HG03469 (cell line): ENCODE measurements around the gene FAM180B.
"Not testable (repeated sequence)": the region's sequence is repeated elsewhere in the genome, so short reads cannot be mapped to it uniquely, and the experiment has no call there.

ENCODE experiments used
- ATAC-seq: cut with Tn5 transposase; IDR thresholded peaks from one replicate; pipeline ENCODE4 v1.9.1; 2021; ENCODE audit warnings: mild to moderate bottlenecking, moderate library complexity, moderate number of reproducible peaks; ENCODE audit not compliant: unreplicated experiment

The FAM180B gene

DNA sequence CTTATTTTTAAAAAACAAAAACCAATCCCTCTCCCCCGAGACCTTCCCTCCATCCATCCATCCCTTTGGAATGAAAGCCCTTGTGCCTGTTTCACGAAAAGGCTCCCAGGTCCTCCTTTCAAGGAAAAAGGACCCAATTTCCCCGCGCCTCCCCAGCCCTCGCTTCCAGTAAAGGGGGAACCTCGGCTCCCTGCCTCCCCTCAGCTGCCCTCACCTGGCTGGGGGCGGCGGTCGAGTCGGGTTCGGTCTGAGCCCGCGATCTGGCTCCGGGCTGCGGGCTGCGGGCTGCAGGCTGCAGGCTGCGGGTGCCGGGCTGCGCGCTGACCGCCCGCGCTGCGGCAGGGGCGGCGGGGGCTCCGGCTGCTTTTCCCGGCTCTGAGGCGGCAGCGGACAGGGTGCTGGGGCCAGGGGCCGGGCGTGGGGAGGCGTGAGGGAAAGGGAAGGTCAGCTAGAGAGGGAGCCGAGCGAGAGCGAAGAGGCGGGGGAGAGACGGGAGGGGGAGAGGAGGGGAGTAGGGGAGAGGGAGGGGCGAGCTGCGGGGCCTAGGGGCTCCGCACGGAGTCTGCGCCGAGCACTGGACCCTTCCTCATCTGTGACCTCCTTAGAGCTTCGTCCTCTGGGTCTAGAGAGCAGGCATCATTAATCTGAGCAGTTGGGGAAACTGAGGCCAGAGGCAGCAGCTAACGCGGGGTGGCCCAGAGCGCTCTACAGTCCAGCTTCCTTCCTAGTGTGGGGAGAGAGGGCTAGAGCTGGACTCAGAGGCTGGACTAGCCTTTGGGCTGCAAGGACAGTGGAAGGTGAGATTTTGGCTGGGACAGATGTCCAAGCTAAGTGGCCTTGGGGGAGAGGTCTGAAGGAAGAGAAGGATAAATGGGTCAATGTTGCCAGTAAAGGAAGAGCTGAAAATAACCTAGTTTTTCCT, 7.7 kb downstream of the FAM180B start, which contains the start of gene C1QTNF4:
TSS of gene C1QTNF4 (minus strand) at position 478 of the 922 bp plus-strand sequence. CDS start 3,601 bp downstream, outside the sequence.
- no peak for ATAC-seq

DNA sequence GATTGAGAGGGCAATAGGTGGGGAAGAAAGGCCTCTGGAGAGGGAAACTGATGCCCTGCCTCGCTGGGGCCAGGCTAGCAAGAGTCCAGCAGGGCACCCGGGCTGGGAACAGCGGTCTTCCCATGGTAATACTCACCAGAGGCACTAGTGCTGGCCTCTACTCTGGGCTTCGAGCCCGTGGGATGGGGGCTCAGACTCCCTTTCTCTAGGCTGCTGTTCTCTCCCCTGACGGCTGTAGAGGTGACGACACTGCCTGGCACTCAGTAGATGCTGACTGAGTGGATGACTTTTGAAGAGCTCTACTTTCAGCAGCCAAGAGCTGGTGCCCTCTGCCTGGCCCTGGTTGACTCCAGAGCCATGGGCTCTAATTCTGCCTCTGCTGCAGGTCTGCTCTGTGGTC, 8.6 kb downstream of the FAM180B start:
- no peak for ATAC-seq

DNA sequence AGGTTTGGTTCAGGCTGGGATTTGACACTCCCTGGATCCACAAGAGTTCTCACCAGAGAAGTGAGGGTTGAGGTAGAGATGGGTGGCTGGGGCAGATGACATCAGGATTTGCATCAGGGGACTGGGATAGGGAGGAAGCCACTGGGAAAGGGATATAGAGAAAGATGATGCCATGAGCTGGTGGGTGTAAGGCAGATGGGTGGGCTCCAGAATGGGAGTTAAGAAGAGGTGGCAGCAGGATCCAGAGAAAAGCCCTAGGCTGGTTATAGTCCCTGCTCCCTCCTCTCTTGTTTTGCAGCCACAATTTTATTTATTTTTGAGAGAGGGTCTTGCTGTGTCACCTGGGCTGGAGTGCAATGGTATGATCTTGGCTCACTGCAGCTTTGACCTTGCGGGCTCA, 9.5 kb downstream of the FAM180B start:
- no peak for ATAC-seq

DNA sequence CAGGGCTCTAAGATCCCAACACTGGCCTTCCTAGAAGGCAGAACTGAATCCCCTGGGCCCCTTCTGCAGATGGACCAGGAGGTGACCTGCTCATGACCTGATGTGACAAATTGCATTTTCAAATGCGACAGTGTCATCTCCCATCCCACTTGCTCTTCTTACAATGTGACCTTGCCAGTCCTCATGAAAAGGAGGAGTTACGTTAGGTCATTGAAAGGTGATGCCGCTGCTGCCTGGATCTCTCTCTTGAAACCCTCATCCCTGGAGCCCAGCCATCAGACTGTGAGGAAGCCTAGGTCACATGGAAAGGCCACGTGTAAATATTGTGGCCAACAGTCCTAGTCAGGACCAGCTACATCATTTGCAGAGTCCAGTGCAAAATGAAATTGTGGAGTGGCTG, 13.4 kb downstream of the FAM180B start:
- ATAC-seq = no peak

DNA sequence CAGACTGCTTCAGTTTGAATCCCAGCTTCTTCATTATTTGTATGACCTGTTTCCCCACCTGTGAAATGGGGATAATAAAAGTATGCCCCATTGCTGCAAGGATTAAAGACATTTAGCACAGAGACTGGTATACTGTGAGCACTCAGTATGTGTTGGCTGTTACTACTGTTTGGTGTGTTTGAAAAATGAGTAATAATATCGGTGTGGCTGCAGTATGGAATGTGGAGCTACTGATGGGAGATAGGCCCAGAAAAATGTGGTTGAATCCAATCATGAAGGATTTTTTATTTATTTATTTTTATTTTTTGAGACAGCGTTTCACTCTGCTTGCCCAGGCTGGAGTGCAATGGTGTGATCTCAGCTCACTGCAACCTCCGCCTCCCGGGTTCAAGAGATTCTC, 16.8 kb downstream of the FAM180B start:
- no peak for ATAC-seq

DNA sequence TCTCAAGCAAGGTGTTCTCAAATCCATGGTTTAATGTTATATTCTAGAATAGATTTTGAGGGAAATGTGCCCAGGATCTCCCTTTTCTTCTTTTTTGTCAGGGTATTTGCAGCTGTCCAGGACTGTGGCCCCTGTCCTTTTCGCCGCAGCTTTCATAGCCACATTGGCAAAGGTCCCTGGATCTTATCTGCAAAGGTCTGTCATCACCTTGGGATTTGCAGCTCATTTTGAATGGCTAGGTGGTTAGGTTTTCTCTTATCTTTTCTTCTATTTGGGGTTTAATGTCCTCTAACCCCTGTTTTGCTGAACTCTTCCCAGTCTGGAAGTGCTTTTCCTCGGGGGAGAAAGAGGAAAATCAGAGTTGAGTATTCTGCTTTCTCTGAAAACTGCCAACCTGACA, 19.4 kb downstream of the FAM180B start:
- ATAC-seq = no peak

DNA sequence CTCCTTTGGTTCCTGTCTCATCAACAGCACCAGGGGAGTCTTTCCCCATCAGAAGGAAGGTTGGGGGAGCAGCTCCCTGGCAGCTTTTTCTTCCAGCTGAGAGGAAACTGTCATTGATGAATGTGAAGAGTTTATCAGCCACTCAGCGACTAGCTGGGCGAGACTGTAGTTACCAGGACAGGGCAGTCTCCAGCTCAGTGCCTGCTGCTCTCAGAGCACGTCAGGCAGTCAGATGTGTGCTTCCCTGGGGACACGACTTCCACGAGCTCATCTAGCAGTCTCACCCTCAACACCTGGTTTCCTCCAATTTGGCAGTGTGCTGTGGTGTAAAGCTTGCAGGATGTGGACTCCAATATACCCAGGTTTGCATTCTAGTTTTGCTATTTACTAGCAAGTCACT, 20.3 kb downstream of the FAM180B start:
- no peak for ATAC-seq

DNA sequence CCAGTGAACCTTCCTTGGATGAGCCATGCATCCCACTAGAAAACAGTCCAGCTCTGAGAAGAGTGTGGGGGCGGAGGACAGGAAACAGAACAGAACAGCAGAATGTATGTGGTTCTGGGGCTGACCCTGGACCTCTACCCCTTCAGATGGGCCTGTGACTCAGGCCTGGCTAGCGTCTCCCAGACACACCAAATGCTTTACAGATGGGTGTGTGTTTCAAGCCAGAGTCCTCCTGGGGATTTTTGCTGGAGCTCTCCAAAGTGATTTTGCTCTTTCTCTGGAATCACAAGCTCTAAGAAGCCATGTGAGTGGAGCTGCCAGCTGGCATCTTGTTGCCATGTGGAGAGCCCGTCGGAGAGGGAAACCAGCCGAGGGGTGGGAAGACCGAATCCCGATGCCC, 20.9 kb downstream of the FAM180B start:
- no peak for ATAC-seq

DNA sequence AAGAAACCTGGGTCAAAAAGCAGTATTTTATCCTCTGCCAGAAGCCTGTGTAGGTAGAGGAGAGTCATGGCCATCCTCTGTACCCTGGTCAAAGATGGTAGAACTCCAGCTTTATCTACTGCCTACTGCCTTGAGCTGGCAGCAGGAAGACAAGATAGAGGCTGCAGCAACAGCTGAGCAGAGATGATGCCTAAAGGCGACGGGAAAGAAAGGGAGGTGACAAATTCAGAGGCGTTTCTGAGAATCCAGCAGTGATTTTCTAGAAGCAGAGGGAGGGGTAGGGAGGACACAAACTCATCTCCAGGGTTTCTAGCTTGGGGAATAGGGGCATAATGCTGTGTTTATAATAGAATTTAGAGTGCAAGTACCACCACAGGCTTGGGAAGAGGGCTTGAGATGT, 23.2 kb downstream of the FAM180B start:
- ATAC-seq = no peak

DNA sequence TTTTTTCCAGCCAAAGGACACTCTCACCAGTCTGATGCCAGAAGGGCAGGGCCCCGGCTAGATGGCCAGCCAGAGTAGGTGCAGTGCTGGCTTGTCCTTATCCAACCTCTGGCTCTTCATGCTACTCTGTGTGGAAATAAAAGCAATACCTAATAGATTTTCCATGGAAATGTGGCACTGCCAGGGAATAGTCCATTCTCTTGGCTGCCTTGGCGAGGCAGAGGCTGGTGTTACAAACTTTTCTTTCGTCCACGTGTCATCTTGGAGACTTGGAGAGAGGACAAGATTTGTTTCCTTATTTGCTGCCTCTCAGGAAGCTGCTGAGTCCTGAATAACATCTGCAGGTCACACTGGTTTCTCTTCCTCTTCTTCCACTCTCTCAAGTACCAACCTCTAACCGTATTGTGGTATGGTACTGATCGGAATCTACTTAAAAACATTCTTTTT, 24.9 kb downstream of the FAM180B start:
- ATAC-seq = peak; percentile 93

DNA sequence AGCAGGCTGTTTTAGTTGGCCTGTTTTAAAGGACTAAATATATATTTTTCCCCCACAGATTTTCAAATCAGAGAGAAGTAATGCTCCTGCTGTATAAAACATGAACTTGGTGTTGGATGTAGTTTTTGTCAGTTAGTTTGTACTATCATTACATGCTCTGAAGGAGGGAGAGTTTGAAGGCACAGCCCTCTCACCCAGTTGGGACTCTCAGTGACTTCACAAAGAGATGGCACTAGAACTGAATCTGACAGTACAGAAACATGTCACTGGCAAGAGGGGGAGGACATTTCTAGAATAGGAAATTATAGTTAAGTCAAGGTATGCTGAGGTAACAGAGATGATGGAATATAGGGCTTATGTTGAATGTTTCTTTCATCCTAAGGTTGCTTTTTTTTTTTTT, 28.8 kb downstream of the FAM180B start:
- no peak for ATAC-seq

DNA sequence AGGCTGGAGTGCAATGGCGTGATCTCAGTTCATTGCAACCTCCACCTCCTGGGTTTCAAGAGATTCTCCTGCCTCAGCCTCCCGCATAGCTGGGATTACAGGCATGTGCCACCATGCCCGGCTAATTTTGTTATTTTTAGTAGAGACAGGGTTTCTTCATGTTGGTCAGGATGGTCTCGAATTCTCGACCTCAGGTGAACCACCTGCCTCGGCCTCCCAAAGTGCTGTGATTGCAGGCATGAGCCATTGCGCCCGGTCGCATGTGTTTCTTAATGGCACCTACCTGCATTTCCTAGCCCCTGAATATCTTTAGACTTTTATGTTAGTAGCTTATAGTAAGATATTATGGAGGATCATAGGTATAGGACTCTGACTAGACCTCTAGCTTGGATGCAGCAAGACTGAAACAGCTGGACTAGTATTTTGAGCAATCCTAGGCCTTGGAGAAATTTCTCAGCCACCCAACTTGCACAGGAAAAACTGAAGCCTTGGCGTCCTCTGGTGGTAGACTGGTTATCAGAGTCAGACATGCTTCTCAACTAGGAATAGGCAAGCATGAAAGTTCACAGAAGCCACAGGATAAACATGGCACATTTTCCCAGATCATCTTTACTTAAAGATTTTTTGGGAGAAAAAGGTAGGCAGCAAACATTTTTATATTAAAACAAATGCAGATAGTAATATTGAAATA, 30.4 kb downstream of the FAM180B start:
- no peak for ATAC-seq

DNA sequence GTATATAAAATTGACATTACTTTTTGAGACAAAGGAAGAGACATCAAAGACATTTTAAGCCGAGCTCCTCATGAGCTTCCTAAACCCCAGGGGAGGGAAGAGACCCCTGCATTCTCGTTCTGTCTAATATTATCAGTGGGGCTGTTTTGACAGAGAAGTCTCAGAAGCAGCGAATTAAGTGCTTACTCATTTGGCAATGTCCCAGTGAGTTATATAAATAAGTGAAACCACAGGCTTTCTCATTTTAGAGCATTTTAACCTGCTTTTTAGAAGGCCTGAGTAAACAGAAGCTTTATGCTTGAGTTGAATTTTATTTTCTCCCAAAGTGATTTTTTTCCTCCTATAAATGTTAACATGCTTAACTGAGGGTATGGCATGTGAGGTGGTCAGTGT, 30.9 kb downstream of the FAM180B start:
- ATAC-seq = no peak

DNA sequence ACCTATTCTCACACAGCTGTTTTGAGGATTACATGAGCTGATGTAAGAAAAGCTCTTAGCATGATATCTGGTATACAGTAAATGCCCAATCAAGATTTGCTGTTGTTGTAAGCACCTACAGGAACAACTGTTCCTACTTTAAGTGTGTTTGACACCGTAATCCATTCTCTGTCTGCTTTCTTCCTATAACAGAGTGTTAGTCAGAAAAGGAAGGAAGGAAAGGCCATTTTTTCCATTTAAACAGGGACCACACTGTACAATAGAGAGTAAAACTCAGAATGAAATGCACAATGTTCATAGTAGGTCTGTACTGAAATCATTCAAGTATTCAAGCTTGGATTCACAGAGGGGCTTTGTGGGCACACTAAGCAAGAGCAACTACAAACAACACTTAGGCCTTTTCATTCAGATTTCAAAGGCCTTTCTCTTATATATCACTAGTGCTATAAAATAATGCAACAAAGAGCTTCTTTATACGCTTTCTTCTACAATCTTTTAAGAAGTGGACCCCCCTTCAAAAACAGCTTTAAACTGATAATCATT, 34.4 kb downstream of the FAM180B start:
- no peak for ATAC-seq

DNA sequence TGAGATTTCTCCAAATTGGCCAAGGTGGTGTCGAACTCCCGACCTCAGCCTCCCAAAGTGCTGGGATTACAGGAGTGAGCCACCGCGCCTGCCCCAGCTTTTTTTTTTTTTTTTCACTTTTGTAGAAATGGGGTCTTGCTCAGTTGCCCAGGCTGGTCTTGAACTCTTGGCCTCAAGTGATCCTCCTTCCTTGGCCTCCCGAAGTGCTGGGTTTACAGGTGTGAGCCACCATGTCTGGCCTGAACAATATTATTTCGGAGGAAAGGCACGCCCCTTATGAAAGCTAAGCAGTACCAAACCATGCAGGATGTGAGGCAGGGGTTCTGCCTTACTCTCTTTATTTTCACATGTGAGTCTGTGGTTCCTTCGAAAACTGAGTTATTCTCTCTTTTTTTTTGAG, 39.8 kb downstream of the FAM180B start:
- ATAC-seq = no peak

DNA sequence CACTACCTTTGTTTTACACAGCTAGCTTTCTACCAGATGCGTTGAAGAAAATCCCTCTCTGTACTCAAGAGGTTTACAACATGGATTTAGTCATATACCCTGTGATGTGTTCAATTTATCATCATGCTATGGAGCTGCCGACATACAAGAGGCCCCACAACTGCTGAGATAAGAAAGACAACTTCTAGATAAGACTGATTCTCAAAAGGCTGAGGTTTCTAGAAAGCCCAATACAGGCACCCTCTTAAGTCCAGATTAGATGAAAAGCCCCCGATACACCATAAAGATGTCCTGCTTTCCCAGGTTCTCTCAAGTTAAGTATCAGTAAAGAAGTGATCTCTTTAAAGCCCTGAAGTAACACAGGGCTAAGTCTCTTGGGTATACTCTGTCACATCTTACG, 41.5 kb downstream of the FAM180B start:
- ATAC-seq = no peak

DNA sequence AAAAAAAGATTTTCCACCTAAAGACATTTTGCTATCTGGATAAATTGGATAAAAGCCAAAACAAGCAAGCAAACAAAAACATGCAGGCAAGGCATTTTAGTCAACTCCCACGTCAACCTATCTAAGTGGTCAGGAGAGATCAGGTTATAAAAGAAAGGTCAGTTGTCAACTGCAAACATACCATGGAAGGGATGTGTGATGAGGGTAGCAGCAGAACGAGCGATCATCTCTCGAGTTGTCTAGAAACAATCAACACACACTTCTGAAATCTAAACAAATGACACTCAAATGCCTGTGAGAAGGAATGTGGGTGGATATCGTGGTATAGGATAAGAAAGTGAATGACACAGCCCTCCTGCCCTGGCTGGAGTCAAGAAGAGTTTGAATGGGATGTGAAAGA, 45.0 kb downstream of the FAM180B start:
- no peak for ATAC-seq

DNA sequence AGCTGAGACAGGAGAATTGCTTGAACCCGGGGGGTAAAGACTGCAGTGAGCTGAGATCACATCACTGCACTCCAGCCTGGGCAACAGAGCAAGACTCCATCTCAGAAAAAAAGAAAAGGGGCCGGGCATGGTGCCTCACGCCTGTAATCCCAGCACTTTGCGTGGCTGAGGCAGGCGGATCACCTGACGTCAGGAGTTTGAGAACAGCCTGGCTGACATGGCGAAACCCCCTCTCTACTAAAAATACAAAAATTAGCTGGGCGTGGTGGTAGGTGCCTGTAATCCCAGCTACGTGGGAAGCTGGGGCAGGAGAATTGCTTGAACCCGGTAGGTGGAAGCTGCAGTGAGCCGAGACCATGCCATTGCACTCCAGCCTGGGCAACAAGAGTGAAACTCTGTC, 49.9 kb downstream of the FAM180B start:
- not testable (repeated sequence) for ATAC-seq
